ENCODE results near the gene SEC14L5. TPM values are rescaled to one million over a fixed set of nuclear protein-coding genes. Genes with fewer than 3 reads are reported as not detected.

Gene SEC14L5
- polyA plus RNA-seq, 1 donor from 2014 or later: 0.43 TPM

- Histone ChIP-seq H3K9me2 (ENCODE audit: insufficient read depth, low read length) (no peaks in the 10 kb centered on the region), H3K36me3 (ENCODE audit: insufficient read depth, low read length) (no peaks in the 10 kb centered on the region), H3K4me2 (ENCODE audit: low read length) (no peak overlapping the region), H3K9ac (ENCODE audit: low read length) (no peak overlapping the region), H4K20me1 (ENCODE audit: insufficient read depth) (no peaks in the 10 kb centered on the region), H3K27me3 (ENCODE audit: insufficient read depth, low read depth, low read length) (no peaks in the 10 kb centered on the region), H3K79me2 (replicated peaks; ENCODE audit: insufficient read depth, low read length) (no peaks in the 10 kb centered on the region), H3F3A (ENCODE audit: insufficient read depth, low read length, poor library complexity, severe bottlenecking) (no peaks in the 10 kb centered on the region), H3K9me3 (ENCODE audit: low read length) (no peaks in the 10 kb centered on the region), H3K27ac (ENCODE audit: low read length) (no peak overlapping the region), H2AFZ (ENCODE audit: low read depth, low read length) (no peak overlapping the region), H3K4me3 (ENCODE audit: low read length) (no peak overlapping the region)
- TF ChIP-seq EZH2 (IDR thresholded peaks at IDR 0.05; ENCODE audit: borderline replicate concordance, insufficient read depth, low read length, poor library complexity, severe bottlenecking) (no peak), CTCF (IDR thresholded peaks at IDR 0.05; ENCODE audit: poor library complexity, severe bottlenecking) (no peak), RAD21 (conservative IDR thresholded peaks at IDR 0.05) (no peak), MXI1 (conservative IDR thresholded peaks at IDR 0.05; ENCODE audit: poor library complexity, severe bottlenecking) (no peak), SMC3 (conservative IDR thresholded peaks at IDR 0.05; ENCODE audit: poor library complexity) (no peak), TAF1 (IDR thresholded peaks at IDR 0.05; ENCODE audit: low read depth) (no peak), POLR2AphosphoS5 (IDR thresholded peaks at IDR 0.05) (no peak), EP300 (conservative IDR thresholded peaks at IDR 0.05; ENCODE audit: poor library complexity, severe bottlenecking) (no peak), REST (IDR thresholded peaks at IDR 0.05; ENCODE audit: borderline replicate concordance) (no peak)
Measured at GRCh38 chr16:5016967-5017677, 59.0 kb downstream of the SEC14L5 start.

GRCh38 chr16:5017678-5017969 lies 59.5 kb downstream of the SEC14L5 start:
- no peak overlapping the region for H3K27ac ChIP-seq (ENCODE audit: low read length)
- no peak overlapping the region for H3K4me3 ChIP-seq (ENCODE audit: low read length)
- H4K20me1 ChIP-seq (ENCODE audit: insufficient read depth): no peaks in the 10 kb centered on the region
- no peaks in the 10 kb centered on the region for H3K36me3 ChIP-seq (ENCODE audit: insufficient read depth, low read length)
- TF ChIP-seq TAF1 (IDR thresholded peaks at IDR 0.05; ENCODE audit: low read depth) (no peak), REST (IDR thresholded peaks at IDR 0.05; ENCODE audit: borderline replicate concordance) (no peak), RAD21 (conservative IDR thresholded peaks at IDR 0.05) (no peak), EP300 (conservative IDR thresholded peaks at IDR 0.05; ENCODE audit: poor library complexity, severe bottlenecking) (no peak), POLR2AphosphoS5 (IDR thresholded peaks at IDR 0.05) (no peak), SMC3 (conservative IDR thresholded peaks at IDR 0.05; ENCODE audit: poor library complexity) (no peak), MXI1 (conservative IDR thresholded peaks at IDR 0.05; ENCODE audit: poor library complexity, severe bottlenecking) (no peak), EZH2 (IDR thresholded peaks at IDR 0.05; ENCODE audit: borderline replicate concordance, insufficient read depth, low read length, poor library complexity, severe bottlenecking) (no peak), CTCF (IDR thresholded peaks at IDR 0.05; ENCODE audit: poor library complexity, severe bottlenecking) (no peak)
- H3K79me2 ChIP-seq (replicated peaks; ENCODE audit: insufficient read depth, low read length): no peaks in the 10 kb centered on the region
- no peaks in the 10 kb centered on the region for H3K9me3 ChIP-seq (ENCODE audit: low read length)
- H3K4me2 ChIP-seq (ENCODE audit: low read length): no peak overlapping the region
- no peak overlapping the region for H3K9ac ChIP-seq (ENCODE audit: low read length)
- no peaks in the 10 kb centered on the region for H3K27me3 ChIP-seq (ENCODE audit: insufficient read depth, low read depth, low read length)
- H3F3A ChIP-seq (ENCODE audit: insufficient read depth, low read length, poor library complexity, severe bottlenecking): no peaks in the 10 kb centered on the region
- no peaks in the 10 kb centered on the region for H3K9me2 ChIP-seq (ENCODE audit: insufficient read depth, low read length)
- H2AFZ ChIP-seq (ENCODE audit: low read depth, low read length): no peak overlapping the region

All from neural cell (in vitro differentiated cells).